Retinal pigment epithelial cell (primary cell): ENCODE data around the gene DSCAM.

Experiments
- DNase-seq: peaks from one replicate; pipeline ENCODE4 v3.0.0-alpha.2; 2010; ENCODE audit warnings: low read depth
- H3K4me3 ChIP-seq: 2 replicates; pipeline ENCODE4 v1.5.1; 2011; ENCODE audit warnings: mild to moderate bottlenecking, low read length, control low read depth, moderate library complexity
- CTCF ChIP-seq: conservative IDR thresholded peaks from 2 replicates; pipeline ENCODE4 v1.5.1; 2011; ENCODE audit warnings: low read depth, low read length, control low read depth, inconsistent platforms

Gene DSCAM

DNA sequence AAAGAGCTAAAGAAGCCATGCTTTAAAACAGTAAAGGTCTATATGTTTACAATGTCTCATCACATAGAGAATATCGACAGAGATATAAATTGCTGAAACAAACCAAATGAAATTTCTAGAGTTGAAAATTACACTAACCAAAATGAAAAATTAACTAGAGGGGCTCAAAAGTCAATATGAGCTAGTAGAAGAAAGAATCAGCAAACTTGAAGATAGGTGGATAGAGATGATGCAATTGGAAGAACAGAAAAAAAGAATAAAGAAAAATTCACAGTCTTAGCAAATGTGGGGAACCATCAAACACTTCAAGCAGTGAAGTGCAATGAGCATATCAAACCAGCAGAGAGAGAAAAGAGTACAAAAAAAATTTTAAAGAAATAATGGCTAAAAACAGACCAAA lies 24.1 kb upstream of the DSCAM start:
- DNase-seq: no peak
- TF ChIP-seq CTCF: no peak
- no peak overlapping the region for H3K4me3 ChIP-seq

- H3K4me3 ChIP-seq: no peak overlapping the region
- DNase-seq: no peak
- TF ChIP-seq CTCF: no peak
Observed at GRCh38 chr21:40863839-40864238, 16.9 kb upstream of the DSCAM start.

- TF ChIP-seq CTCF: no peak
- DNase-seq: no peak
Observed at GRCh38 chr21:40858517-40858916, 11.6 kb upstream of the DSCAM start.

GRCh38 chr21:40853956-40854688 lies 7.2 kb upstream of the DSCAM start:
- TF ChIP-seq CTCF: no peak
- no peak for DNase-seq
- no peak overlapping the region for H3K4me3 ChIP-seq

More at GRCh38 chr21:40858517-40858916, 11.6 kb upstream of the DSCAM start:
- no peak overlapping the region for H3K4me3 ChIP-seq

- no peak overlapping the region for H3K4me3 ChIP-seq
- no peak for DNase-seq
- TF ChIP-seq CTCF: no peak
Observed at GRCh38 chr21:40852563-40852962, 5.6 kb upstream of the DSCAM start.

DNA sequence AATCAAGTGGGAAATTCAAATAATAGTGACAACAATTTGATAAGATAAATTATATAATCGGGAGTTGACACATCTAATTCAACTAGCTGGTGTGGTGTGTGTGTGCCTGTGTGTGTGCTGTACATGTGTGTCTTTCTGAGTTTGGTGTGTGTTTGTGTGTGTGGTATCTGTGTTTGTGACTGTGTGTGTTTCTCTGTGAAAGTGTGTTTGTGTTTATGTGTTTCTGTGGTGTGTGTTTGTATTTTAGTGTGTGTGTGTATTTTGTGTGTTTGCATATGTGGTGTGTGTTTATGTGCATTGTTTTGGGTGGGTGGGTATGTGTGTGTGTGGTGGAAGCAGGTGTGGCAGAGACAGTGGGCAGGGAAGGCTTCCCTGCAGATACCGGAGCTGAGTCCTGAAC lies 4.8 kb upstream of the DSCAM start:
- DNase-seq: no peak
- H3K4me3 ChIP-seq: no peak overlapping the region
- TF ChIP-seq CTCF: no peak

GRCh38 chr21:40850071-40850470 lies 3.1 kb upstream of the DSCAM start:
- no peak overlapping the region for H3K4me3 ChIP-seq
- DNase-seq: no peak
- no peak for TF ChIP-seq CTCF
